Neural progenitor cell (in vitro differentiated cells): ENCODE results near the gene PARN. TPM values are rescaled to one million over a fixed set of nuclear protein-coding genes. Genes with fewer than 3 reads are reported as not detected.
A peak's percentile ranks its signal among the peaks of the same experiment; 100 is the strongest.

Source experiments
- DNase-seq: peaks from one replicate; pipeline ENCODE4 v3.0.0-alpha.2; 2016; ENCODE audit warnings: low spot score
- H2AFZ ChIP-seq: fragments of 200-600 bp; sonication (generic); replicated peaks from 2 replicates; pipeline ENCODE4 v1.6.1; 2016; ENCODE audit warnings: antibody characterized with exemption
- H3F3A ChIP-seq: fragments of 200-600 bp; sonication (generic); 2 replicates; pipeline ENCODE4 v1.6.1; 2016; ENCODE audit warnings: antibody characterized with exemption, low read depth
- H3K27ac ChIP-seq: fragments of 200-600 bp; sonication (generic); 2 replicates; pipeline ENCODE4 v1.5.1; 2016; ENCODE audit warnings: mild to moderate bottlenecking
- H3K27me3 ChIP-seq: fragments of 200-600 bp; sonication (generic); 2 replicates; pipeline ENCODE4 v1.6.1; 2016; ENCODE audit warnings: mild to moderate bottlenecking, moderate library complexity
- H3K36me3 ChIP-seq: fragments of 200-600 bp; sonication (generic); 2 replicates; pipeline ENCODE4 v1.5.1; 2016
- H3K4me1 ChIP-seq: fragments of 200-600 bp; sonication (generic); 2 replicates; pipeline ENCODE4 v1.6.1; 2016; ENCODE audit warnings: mixed run types
- H3K4me2 ChIP-seq: fragments of 200-600 bp; sonication (generic); 2 replicates; pipeline ENCODE4 v1.6.1; 2016
- H3K4me3 ChIP-seq: fragments of 200-600 bp; sonication (generic); 2 replicates; pipeline ENCODE4 v1.5.1; 2016
- H3K79me2 ChIP-seq: fragments of 200-600 bp; sonication (generic); 2 replicates; pipeline ENCODE4 v1.6.1; 2016; ENCODE audit warnings: low read depth
- H3K9ac ChIP-seq: fragments of 200-600 bp; sonication (generic); 2 replicates; pipeline ENCODE4 v1.6.1; 2016
- H3K9me3 ChIP-seq: fragments of 200-600 bp; sonication (generic); 2 replicates; pipeline ENCODE4 v1.5.1; 2016; ENCODE audit warnings: low read depth
- H4K20me1 ChIP-seq: fragments of 200-600 bp; sonication (generic); 2 replicates; pipeline ENCODE4 v1.6.1; 2016; ENCODE audit warnings: low read depth
- H3K27ac Mint-ChIP-seq: 3 replicates; pipeline ENCODE4 v1.8.0; 2021; ENCODE audit warnings: mixed read lengths
- H3K27me3 Mint-ChIP-seq: 2 replicates; pipeline ENCODE4 v1.8.0; 2022; ENCODE audit warnings: low read depth, mild to moderate bottlenecking, inconsistent platforms, moderate library complexity, mixed read lengths; ENCODE audit not compliant: insufficient read depth
- H3K36me3 Mint-ChIP-seq: 3 replicates; pipeline ENCODE4 v1.8.0; 2021; ENCODE audit warnings: mixed read lengths
- H3K4me1 Mint-ChIP-seq: 3 replicates; pipeline ENCODE4 v1.8.0; 2021; ENCODE audit warnings: mixed read lengths
- H3K4me3 Mint-ChIP-seq: 3 replicates; pipeline ENCODE4 v1.8.0; 2021; ENCODE audit warnings: mild to moderate bottlenecking, moderate library complexity, mixed read lengths
- H3K9me3 Mint-ChIP-seq: 3 replicates; pipeline ENCODE4 v1.8.0; 2020; ENCODE audit warnings: mixed read lengths
- CTCF ChIP-seq: fragments of 200-600 bp; sonication (generic); IDR thresholded peaks from 2 replicates; pipeline ENCODE4 v1.5.1; 2017; ENCODE audit warnings: antibody characterized with exemption, mild to moderate bottlenecking
- EZH2 ChIP-seq: fragments of 200-600 bp; sonication (generic); IDR thresholded peaks from 2 replicates; pipeline ENCODE4 v1.6.1; 2017; ENCODE audit warnings: antibody characterized with exemption, mild to moderate bottlenecking, moderate library complexity
- EZH2phosphoT487 ChIP-seq: fragments of 200-600 bp; sonication (generic); IDR thresholded peaks from 2 replicates; pipeline ENCODE4 v1.6.1; 2017; ENCODE audit warnings: antibody characterized with exemption
- total RNA-seq: library from RNA; depleted of rRNA; stranded (reverse); fragments of >200 nt; gene quantifications from 2 replicates; pipeline ENCODE4 v1.2.3, GENCODE V29; 2015; ENCODE audit warnings: low replicate concordance

The PARN gene
- total RNA-seq, 1 donor from 2014 or later, result 53.5 TPM

DNA sequence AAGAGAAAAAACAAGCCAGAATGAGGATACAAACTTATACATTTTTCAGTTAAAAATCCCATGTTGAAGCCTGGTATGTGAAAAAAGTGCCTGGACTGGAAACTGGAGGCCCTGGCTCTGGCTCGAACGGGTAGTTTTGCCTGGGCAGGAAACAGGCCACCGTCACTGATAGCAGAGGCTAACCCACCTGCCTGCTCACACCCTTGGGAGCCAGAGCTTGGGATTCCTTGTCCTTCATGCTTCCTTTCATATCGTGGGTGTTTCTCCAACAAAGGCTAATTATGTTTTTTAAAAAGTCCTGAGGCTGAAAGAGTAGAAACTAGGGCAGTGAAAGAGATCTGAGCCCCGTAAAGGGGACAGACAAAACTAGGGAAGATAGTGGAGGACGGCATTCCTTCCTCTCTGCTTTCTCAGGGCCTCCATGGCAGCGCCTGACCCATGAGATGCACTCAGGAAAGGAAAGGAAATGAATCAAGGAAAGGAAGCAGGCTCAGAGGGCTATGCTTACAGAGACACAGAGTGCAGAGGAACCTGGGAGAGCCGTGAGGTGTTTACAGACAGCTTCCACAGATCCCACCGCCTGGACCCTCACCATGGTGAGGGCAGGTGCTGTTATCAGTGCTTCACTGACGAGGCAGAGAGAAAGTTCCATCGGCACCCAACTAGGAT is 138.1 kb downstream of the PARN start:
- no peak for DNase-seq

GRCh38 chr16:14490235-14490634 is 139.8 kb downstream of the PARN start:
- DNase-seq, result no peak
- no peaks in the 10 kb centered on the region for H3K27me3 ChIP-seq
- Mint-ChIP-seq H3K36me3 (no peaks in the 10 kb centered on the region), H3K9me3 (no peaks in the 10 kb centered on the region), H3K27me3 (peaks cover 3% of the 10 kb centered on the region), H3K4me3 (no peak overlapping the region), H3K4me1 (peaks cover 22% of the 10 kb centered on the region), H3K27ac (no peak overlapping the region)
- TF ChIP-seq CTCF, result no peak
- TF ChIP-seq EZH2phosphoT487, result no peak
- TF ChIP-seq EZH2, result no peak
- H4K20me1 ChIP-seq, result peaks cover 1% of the 10 kb centered on the region
- H3F3A ChIP-seq, result peaks cover 4% of the 10 kb centered on the region
- no peak overlapping the region for H3K4me2 ChIP-seq
- peaks cover 13% of the 10 kb centered on the region for H3K4me1 ChIP-seq
- H3K36me3 ChIP-seq, result no peaks in the 10 kb centered on the region
- no peak overlapping the region for H3K27ac ChIP-seq
- no peak overlapping the region for H2AFZ ChIP-seq
- H3K9me3 ChIP-seq, result no peaks in the 10 kb centered on the region
- H3K79me2 ChIP-seq, result no peaks in the 10 kb centered on the region
- H3K4me3 ChIP-seq, result no peak overlapping the region
- H3K9ac ChIP-seq, result no peak overlapping the region

More for the DNA sequence above, 138.1 kb downstream of the PARN start:
- TF ChIP-seq EZH2 (no peak), CTCF (no peak), EZH2phosphoT487 (no peak)
- no peak overlapping the region for H2AFZ ChIP-seq
- H3F3A ChIP-seq, result peaks cover 4% of the 10 kb centered on the region
- Mint-ChIP-seq H3K4me3 (no peak overlapping the region), H3K9me3 (no peaks in the 10 kb centered on the region), H3K4me1 (peaks cover 32% of the 10 kb centered on the region), H3K27ac (no peak overlapping the region), H3K36me3 (no peaks in the 10 kb centered on the region), H3K27me3 (no peaks in the 10 kb centered on the region)
- no peaks in the 10 kb centered on the region for H3K79me2 ChIP-seq
- H3K9ac ChIP-seq, result no peak overlapping the region
- H4K20me1 ChIP-seq, result peaks cover 10% of the 10 kb centered on the region
- no peaks in the 10 kb centered on the region for H3K9me3 ChIP-seq
- H3K27ac ChIP-seq, result no peak overlapping the region
- H3K4me1 ChIP-seq, result peaks cover 22% of the 10 kb centered on the region
- no peak overlapping the region for H3K4me2 ChIP-seq
- H3K36me3 ChIP-seq, result no peaks in the 10 kb centered on the region
- H3K4me3 ChIP-seq, result no peak overlapping the region
- no peaks in the 10 kb centered on the region for H3K27me3 ChIP-seq

DNA sequence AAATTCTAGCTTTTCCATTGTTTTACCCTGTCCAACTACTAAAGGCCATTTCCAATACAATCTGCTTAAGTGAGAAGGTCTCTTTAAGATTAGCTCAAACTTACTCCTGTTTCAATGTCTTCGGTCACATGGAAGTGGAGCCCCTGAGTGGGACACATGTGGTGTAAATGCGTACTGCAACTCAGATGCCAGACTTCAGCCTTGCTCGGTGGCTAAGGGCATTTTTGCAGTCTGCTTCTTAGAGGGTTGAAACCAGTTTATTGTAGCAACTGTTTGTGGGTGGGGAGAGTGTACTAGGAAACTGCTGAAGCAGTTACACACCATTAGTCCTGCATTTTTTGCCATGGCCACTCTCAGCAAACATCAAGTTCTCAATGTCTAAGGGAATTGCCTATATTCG is 140.6 kb downstream of the PARN start:
- peaks cover 3% of the 10 kb centered on the region for H3K27me3 Mint-ChIP-seq
- no peak overlapping the region for H3K4me3 Mint-ChIP-seq
- Histone ChIP-seq H3K9me3 (no peaks in the 10 kb centered on the region), H3K4me3 (no peak overlapping the region), H3K27me3 (no peaks in the 10 kb centered on the region), H3K9ac (no peak overlapping the region), H2AFZ (no peak overlapping the region), H3F3A (peaks cover 4% of the 10 kb centered on the region), H3K36me3 (no peaks in the 10 kb centered on the region), H3K79me2 (no peaks in the 10 kb centered on the region), H4K20me1 (no peaks in the 10 kb centered on the region), H3K4me1 (peaks cover 13% of the 10 kb centered on the region), H3K4me2 (no peak overlapping the region), H3K27ac (no peak overlapping the region)
- no peaks in the 10 kb centered on the region for H3K9me3 Mint-ChIP-seq
- H3K36me3 Mint-ChIP-seq, result no peaks in the 10 kb centered on the region
- H3K27ac Mint-ChIP-seq, result no peak overlapping the region
- TF ChIP-seq CTCF (peak; percentile 43), EZH2phosphoT487 (no peak), EZH2 (no peak)
- H3K4me1 Mint-ChIP-seq, result peaks cover 20% of the 10 kb centered on the region
- DNase-seq, result peak; percentile 58
